ENCODE measurements around the gene DNAH7.
A peak's percentile ranks its signal among the peaks of the same experiment; 100 is the strongest.
"Not testable (repeated sequence)": the region's sequence is repeated elsewhere in the genome, so short reads cannot be mapped to it uniquely, and the experiment has no call there.

DNAH7 gene

DNA sequence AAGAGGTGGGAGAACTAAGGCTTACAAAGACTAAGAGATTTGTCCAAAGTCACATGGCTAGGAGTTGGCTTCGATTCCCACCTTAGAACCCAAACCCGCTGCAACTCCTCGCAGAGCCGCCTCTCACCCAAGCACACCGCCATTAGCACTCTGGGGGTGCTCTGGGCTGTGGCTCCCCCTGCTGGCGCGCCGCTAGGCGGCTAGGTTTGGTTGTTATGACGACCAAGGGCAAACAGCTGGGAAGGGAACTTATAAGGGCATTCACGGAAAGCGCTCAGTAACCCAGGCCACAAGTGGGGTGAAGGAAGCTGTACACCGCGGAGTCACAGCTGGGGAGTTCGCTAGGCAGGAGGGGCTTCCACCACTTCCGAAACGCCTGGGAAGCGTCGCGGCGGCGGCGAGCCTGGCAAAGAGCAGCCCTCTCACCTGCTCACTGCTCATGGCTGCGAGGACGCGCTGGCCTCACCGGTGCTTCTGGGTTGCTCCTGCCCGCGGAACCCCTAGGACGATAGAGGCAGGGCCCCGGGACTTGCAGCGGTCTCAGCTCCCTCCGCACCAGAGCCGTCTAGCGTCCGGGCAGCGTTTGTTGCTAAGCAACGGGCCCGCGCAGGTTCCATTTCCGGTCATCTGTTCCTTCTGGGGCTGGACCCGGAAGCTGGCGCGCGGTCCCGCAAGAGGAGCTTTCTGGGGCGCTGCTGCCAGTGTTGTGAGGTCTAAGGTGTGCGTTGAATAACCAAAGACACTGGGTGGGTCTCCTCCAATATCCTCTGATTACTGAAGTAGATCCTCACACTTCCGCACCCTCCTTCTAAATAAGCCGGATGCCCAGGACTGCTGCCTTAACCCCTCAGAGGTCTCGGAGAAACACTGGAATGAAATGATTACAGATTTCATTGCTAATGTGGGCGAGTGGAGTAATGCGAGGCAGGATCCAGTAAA is at the start of gene DNAH7:
DNAH7 (minus strand) TSS at position 567 of the 939 bp plus-strand sequence; CDS start at position 441, 126 bp downstream.
- DNase-seq, result peak; percentile 86 to 87

GRCh38 chr2:196117214-196117705 is 48.6 kb upstream of the DNAH7 start:
- DNase-seq, result no peak

DNA sequence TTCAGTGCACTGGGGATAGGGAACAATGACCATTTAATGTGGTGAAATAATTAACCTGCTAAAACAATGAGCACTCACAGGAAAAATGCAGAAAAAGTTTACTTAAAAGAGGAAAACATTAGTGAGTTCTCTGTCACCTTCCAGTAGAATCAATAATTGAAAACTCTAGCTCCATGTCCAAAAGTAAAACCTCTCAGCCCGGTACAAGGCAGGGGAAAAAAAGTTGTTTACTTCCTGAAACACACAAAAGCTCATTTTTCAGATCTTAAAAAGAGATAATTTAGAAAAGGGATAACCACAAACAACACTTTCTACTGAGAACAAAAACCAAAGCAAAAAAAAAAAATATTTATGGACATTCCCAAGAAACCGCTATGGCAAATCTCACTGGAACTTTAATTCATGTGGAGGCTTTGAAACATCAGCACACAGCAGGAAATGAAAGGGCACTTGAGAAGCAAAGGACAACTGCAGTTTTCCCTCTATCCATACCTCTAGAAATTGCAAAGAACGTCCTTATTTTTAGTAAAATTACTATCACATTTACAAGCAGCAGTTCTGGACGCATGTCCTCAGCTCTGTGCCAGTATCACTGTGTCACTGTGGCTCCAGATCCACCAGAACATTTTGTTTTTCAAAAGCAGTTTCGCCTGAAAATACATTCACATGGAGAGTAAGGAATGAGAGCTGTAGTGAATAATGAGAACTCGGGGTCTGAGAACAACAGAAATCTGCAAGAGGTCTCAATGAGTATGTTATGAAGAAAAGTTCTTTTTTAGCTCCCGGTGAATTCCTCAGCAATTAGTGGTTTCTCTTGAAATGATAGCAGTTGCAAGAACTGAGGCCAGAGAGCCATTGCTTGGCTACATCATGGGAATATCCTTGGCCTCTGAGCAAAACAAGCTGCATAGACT is 44.7 kb upstream of the DNAH7 start:
- DNase-seq, result no peak

- no peak for DNase-seq
These were observed 43.9 kb upstream of the DNAH7 start for GRCh38 chr2:196112418-196113034.

DNA sequence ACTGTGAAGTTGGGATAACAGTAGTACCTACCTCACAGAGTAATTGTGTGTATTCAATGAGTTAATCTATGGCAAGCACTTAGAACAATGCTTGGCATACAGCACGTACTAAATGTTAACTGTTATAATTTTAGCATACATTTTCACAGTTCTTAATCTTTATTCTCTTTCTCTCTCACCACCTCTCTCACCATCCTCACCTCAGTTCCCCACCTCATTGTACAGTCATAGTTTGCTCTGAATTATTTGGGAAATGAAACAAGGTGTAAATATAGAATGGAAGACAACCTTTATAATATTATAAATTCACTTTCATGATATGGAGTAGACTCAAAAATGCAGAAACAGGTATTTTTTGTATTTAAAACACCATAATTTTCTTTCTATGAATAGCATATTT is 40.0 kb upstream of the DNAH7 start:
- no peak for DNase-seq

- DNase-seq, result no peak
These were observed 37.3 kb upstream of the DNAH7 start for GRCh38 chr2:196105951-196106350.

GRCh38 chr2:196104066-196104465 is 35.4 kb upstream of the DNAH7 start:
- DNase-seq, result no peak

GRCh38 chr2:196103626-196104025 is 35.0 kb upstream of the DNAH7 start:
- DNase-seq, result no peak

DNA sequence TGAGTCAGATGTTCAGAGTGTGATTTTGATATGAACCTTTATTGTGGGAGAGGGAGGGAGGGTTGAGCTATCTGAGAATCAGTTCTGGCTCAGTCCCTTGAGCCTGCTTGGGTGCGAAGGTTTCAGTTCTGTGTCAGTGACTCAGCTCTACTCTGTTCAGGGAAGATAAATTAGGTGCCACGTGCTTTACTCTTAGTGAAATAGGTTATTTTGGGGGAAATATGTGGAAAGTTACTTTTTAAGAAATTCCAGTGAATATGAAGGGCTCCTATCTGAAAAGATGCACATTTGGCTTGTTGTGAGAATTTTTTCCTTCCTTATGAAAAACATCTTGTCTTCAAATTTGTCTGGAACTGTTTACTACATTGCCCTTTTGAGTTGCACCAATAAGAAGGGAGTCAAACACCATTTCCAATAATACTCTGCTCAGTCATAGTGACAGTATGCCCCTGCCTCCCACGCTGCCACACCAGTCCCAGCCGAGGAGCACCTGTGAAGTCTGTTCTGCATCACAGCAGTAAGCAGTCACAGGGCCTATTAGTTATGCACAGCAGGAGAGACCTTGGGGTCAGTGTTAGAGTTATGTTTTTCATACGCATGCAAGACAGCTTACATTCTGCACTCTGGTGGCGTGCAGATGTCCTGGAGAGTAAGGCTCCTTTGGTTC is 32.8 kb upstream of the DNAH7 start:
- DNase-seq, result peak; percentile 20 to 29

- no peak for DNase-seq
These were observed 31.3 kb upstream of the DNAH7 start for GRCh38 chr2:196099916-196100315.

GRCh38 chr2:196097864-196098660 is 29.4 kb upstream of the DNAH7 start:
- DNase-seq, result no peak

- no peak for DNase-seq
These were observed 28.5 kb upstream of the DNAH7 start for GRCh38 chr2:196096982-196097745.

GRCh38 chr2:196096264-196096663 is 27.6 kb upstream of the DNAH7 start:
- DNase-seq, result no peak

DNA sequence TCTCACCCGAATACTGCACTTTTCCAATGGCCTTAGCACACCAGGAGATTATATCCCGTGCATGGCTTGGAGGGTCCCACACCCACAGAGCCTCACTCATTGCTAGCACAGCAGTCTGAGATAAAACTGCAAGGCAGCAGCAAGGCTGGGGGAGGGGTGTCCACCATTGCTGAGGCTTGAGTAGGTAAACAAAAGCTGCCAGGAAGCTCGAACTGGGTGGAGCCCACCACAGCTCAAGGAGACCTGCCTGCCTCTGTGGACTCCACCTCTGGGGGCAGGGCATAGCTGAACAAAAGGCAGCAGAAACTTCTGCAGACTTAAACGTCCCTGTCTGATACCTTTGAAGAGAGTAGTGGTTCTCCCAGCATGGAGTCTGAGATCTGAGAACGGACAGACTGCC is 20.8 kb upstream of the DNAH7 start:
- DNase-seq, result not testable (repeated sequence)

DNA sequence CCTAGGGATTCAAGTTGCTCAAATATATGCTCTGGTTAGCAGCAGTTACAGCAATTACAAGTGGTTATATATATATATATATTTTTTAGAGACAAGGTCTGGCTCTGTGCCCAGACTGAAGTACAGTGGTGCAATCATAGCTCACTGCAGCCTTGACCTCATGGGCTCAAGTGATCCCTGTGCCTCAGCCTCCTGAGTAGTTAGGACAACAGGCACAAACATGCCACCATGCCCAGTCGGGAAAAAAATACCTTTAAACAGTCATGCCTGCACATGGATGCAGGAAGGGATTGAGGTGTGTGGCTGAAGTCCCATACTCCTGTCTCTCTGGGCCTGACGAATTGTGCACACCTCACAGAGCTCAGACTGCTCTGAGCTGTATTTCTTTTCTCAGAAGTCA is 19.6 kb upstream of the DNAH7 start:
- DNase-seq, result no peak

DNA sequence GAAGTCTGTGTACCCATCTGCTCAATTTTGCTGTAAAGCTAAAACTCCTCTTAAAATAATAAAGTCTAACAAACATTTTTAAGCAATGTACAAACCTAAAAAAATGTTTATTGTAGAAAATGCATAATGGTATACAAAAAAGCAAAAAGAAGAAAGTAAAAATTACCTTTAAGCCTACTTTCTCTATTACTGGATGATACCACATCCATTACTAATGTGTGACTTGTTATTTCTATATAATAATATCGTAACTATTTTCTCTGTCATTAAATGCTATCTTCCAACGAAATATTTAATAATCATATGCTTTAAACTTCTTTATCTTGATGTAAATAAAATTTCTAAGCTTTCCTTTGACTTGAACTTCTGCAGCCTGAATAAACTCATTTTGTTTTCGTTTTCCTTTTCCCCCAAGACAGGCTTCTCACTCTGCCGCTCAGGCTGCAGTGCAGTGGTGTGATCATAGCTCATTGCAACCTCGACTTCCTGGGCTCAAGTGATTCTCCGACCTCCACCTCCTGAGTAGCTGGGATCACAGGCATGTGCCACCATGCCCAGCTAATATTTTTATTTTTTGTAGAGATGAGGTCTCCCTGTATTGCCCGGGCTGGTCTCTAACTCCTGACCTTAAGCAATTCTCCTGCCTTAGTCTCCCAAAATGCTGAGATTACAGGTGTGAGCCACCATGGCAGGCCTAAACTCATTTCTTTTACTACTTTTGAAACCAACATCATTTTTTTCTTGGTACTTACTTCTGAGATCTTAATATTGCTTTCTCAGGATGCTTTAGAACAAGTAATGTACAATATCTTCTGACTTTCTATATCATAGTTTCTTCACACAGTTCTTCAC is 18.1 kb upstream of the DNAH7 start:
- no peak for DNase-seq

DNA sequence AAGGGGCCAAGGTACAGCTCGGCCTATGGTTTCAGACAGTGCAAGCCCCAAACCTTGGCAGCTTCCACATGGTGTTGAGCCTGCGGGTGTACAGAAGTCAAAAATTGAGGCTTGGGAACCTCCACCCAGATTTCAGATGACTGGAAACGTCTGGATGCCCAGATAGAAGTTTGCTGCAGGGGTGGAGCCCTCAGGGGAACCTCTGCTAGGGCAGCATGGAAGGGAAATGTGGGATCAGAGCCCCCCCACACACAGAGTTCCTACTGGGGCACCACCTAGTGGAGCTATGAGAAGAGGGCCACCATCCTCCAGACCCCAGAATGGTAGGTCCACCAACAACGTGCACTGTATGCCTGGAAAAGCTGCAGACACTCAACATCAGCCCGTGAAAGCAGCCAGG is 15.0 kb upstream of the DNAH7 start:
- no peak for DNase-seq

DNA sequence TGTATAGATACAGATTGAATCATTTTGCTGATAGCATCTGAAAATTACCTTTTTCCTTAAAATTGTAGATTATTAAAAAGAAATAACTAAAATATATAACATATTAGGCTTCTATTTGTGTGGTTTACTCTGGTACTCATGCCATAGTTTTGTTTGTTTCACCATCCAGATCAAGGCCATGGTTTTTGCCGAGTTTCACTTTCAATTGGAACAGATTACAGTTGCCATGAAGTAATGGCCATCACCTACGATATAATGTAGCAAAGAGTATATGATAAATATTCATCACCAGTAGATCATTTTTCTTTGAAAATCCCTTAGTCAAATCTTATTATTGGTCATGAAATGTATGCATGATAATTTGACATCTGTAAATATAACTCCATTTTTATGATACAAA is 11.9 kb upstream of the DNAH7 start:
- no peak for DNase-seq

DNA sequence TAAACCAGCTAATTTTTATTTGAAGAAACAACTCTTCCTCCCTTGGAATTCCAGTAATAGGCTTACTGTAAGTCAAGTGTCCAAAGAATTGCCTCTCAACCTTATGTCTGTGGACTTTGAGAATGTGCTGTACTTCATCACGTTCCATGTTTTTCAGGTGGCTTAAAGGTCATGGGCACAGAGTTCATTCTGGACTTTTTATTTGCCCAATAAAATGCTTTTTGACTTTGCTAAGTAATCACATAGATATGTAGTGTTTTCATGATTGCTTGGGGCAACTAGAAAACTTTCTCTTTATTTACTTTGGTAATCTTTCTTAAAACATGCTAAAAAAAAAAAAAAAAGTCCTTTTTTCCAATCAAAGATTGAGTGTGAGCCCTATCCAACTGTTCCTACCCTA is 10.4 kb upstream of the DNAH7 start:
- no peak for DNase-seq

- no peak for DNase-seq
These were observed 9.2 kb upstream of the DNAH7 start for GRCh38 chr2:196077821-196078220.
